HG02943 (cell line): ENCODE results near the gene LRRC75A.
A peak's percentile ranks its signal among the peaks of the same experiment; 100 is the strongest.
"Not testable (repeated sequence)": the region's sequence is repeated elsewhere in the genome, so short reads cannot be mapped to it uniquely, and the experiment has no call there.

Experiments used
- ATAC-seq: cut with Tn5 transposase; IDR thresholded peaks from one replicate; pipeline ENCODE4 v1.9.1; 2021; ENCODE audit warnings: mild to moderate bottlenecking, low read depth, moderate library complexity; ENCODE audit not compliant: unreplicated experiment

LRRC75A gene

DNA sequence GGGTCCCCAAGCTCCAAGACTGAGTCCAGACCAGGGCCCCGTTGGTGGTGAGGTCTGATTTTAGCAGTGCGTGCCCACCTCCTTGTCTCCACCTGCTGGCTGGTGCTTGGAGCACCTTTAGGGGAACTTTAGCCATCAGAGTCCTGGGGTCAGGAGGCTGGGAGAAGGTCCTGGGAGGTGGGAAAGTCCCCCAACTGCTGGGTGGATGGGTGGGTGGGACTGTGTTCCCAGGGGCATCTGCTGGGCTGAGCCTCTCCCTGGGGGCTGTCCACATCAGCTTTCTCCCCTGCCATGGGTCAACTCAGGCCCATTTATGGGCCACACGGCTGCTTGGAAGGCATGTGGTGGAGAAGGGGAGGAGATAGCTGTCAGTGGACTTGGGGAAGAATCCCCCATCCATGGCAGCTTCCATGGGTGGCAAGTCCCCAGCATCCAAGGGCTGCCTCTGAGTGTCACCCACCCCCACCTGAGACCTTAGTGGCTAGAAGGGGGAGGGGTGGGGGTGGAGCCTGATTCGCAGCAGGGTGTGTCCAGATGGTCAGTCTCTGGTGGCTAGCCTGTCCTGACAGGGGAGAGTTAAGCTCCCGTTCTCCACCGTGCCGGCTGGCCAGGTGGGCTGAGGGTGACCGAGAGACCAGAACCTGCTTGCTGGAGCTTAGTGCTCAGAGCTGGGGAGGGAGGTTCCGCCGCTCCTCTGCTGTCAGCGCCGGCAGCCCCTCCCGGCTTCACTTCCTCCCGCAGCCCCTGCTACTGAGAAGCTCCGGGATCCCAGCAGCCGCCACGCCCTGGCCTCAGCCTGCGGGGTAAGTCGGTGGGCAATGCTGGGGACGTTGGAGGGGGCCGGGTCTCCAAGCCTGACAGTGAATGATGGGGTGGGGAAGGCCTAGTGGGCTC, 76.7 kb downstream of the LRRC75A start, which contains the start of gene TRPV2:
Gene TRPV2, plus strand, starts transcription at position 541 of the 894 bp plus-strand sequence. CDS start 2,098 bp downstream, outside the sequence.
- ATAC-seq = peak; percentile 59

DNA sequence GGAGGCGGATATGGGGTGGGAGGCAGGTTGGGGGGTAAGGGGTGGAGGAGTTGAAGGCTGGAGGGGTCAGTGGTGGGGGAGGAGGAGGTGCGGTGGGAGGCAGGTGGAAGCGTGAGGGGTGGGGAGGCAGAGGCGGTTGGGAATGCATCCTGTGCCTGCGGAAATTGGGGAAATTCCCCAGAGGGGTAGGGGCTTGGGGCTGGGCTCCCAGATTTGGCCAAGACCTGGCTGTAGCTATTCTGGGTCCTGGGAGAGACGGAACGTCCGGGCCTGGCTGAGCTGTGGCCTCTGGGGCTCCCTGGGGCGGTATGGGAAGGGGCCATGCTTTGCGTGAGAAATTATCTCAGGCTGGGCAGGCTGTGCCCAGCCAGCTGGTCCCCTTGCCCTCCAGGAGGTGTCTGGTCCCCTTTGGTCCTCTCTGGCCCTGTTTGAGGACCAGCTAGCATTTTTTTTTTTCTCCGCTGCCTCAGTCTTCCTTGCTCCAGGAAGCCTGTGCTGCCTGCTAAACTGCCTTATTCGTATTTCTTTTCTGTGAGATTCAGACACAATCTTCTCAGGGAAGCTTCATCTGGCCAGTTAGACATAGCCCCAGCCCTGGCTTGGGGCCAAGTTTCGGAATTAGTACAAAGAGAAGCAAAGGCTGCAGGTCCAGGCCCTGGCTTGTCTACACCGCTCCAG, 83.9 kb downstream of the LRRC75A start:
- ATAC-seq = peak; percentile 91

DNA sequence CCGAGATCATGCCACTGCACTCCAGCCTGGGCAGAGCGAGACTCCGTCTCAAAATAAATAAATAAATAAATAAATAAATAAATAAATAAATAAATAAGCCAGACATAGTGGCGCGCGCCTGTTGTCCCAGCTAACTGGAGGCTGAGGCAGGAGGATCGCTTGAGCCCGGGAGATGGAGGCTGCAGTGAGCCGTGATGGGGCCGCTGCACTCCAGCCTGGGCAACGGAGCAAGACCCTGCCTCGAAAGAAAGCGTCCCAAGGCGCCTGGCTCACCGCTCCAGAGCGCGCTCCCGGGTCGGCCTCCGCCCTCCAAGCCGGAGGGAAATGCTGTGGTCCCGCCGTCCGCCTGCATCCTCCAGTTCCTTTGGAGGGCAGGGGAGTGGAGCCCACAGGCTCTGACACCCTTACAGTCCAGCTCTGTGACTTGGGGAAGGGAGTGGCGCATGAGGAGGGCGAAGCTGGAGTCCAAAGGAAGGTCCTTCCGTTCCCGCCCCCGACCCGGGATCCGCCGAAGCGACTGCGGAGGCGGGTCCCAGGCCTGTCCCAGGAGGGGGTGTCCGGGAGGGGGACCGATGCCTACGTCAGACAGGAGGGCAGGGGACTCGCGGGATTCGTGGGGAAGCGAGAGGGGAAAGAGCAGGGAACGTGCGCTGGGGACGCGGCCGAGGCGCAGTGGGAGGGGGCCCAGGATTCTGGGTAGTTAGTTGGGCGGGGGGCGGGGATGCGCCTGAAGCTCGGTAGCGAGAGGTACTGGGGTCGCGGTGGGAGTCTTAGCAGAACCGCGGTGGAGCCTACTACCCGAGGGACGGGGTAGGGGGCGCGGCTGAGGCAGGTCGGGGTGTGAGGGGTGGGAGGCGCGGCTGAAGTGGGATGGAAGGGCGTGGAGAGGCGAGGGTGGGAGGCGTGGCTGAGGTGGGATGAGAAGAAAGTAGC, 85.0 kb downstream of the LRRC75A start:
- no peak for ATAC-seq

DNA sequence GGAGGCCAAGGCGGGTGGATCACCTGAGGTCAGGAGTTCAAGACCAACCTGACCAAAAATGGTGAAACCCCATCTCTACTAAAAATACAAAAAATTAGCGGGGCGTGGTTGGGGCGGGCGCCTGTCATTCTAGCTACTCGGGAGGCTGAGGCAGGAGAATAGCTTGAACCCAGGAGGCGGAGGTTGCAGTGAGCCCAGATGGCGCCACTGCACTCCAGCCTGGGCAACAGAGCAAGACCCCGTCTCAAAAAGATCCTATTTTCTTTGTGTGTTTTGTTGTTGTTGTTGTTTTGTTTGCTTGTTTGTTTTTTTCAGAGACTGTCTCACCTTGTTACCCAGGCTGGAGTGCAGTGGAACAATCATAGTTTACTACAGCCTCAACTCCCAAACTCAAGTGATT, 88.1 kb downstream of the LRRC75A start:
- ATAC-seq = not testable (repeated sequence)

DNA sequence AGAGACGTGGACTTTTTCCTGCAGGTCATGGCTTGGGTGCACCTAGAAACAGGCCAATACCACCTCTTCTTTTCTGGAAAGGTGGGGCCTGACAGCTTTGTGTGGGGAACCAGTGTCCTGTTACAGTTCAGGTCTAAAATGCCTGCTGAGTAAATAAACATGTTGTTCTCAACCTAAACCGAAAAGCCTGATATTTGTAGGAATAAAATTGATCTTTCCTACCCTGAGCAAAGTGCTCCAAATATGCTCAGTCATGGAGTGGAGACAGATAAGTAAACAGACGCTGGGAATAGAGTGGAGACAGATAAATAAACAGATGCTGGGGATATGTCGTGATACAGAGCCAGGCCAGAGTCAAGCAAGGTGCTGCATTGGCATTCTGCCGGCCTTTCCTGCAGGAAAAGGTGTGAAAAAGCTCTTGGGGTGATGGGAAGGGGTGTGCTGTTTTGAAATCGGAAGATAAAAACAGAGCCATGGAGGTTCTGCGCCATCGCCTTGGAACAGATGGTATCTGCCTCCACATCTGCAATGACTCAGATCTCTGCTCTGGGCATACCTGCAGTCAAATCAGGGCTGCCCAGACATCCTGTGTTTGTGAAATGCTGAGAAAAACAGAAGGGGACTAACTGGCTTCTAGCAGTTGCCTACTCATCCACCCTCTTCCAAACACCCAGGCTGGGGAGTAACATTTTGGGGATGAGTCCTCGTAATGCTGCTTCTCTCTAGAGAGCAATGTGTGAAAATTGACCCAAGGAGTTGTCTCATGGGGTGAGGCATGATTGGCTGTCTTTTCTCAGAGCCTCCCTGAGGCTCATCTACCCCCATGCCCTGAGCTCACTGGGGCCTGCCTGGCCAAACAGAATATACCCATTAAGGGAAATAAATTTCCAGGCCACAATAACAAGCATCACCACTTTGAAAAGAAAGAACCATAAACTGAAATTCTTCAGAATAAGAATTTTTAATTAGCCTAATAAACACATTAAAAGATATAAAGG, 93.4 kb downstream of the LRRC75A start:
- ATAC-seq = no peak

DNA sequence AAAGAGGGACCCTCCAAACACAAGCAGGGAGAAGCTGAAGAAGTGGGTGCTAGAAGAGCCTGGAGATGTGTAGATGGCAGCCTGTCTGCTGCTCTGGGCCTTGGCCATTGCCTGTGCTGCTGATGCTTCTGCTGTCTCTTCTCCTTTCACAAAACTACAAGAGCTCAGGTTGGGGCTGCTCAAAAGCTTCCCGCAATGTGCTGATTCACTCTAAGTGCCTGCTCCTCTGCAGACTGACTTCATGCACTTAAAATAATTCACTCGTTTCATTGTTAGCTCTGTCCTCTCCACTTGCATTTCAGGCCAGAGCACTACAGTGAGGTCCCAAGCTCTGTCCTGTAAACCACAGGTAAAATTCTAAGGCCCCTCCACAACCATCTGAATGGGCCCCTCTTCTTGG, 95.3 kb downstream of the LRRC75A start:
- not testable (repeated sequence) for ATAC-seq

DNA sequence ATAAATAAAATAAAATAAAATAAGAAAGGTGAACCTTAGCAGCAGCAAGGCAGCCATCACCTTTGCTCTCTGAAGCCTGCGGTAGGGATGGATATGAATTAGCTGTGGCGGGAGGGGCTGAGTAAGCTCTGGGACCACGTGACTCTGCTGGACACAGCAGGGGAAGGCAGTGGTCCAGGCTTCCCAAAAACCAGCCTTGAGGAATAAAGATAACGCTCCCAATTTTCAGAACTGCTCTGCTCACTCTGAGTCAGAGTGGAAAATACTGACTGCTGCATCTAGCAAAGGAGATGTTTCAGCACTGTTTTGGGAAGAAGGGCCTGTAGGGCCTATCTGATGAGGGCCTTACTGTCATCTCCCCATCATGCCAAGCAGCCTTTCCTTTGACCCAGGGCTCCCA, 96.1 kb downstream of the LRRC75A start:
- ATAC-seq = not testable (repeated sequence)

DNA sequence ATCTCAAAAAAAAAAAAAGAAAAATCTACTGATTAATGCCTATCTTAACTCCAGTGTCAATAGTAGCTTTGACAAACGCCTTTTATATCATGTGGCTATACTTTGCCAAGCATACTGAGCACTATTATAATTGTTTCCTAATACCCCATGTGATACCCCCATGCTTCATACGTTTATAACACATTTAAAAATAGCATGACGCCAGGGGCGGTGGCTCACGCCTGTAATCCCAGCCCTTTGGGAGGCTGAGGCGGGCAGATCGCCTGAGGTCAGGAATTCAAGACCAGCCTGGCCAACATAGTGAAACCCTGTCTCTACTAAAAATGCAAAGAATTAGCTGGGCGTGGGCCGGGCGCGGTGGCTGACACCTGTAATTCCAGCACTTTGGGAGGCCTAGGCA, 99.5 kb downstream of the LRRC75A start:
- ATAC-seq = not testable (repeated sequence)
